Measurements from ENCODE around the gene ERCC6L2. TPM values are rescaled to one million over a fixed set of nuclear protein-coding genes. Genes with fewer than 3 reads are reported as not detected.

ERCC6L2 gene
- polyA plus RNA-seq, 6 donors from 2014 or later, result 19.5 to 40.7 (median 26.8) TPM

GRCh38 chr9:95874989-95875304 is 544 bp upstream of the ERCC6L2 start:
- peaks cover 4 to 15% of the 10 kb centered on the region in 2 donors for H3K36me3 Mint-ChIP-seq
- H3K27ac Mint-ChIP-seq, result peak overlapping the region in 1 of 6 donors; percentile 99
- peaks cover 0 to 5% (median 0%) of the 10 kb centered on the region in 7 donors for H3K9me3 Mint-ChIP-seq
- no peaks in the 10 kb centered on the region for H3K27me3 Mint-ChIP-seq
- H3K4me1 Mint-ChIP-seq, result peaks cover 13 to 27% (median 15%) of the 10 kb centered on the region in 3 donors
- no peak overlapping the region for H3K4me3 Mint-ChIP-seq
- no peak for DNase-seq
- ATAC-seq (ENCODE audit: low read depth in 2 of 2), result peak; percentile 11 to 13

DNA sequence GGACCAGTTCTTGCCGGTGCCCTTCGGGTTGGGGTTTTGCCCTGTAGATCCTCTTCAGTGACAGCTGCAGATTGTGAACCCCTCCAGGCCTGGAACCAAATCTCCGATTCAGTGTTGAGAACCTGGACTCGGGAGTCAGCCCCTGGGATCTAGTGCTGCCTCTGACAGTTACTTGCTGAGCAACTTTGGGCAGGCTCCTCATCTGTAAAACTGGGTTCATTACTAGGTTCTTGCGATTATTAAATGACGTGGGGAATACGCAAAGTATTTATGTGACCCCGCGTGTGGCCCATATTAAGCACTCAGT is 600 bp downstream of the ERCC6L2 start:
- Mint-ChIP-seq H3K36me3 (peaks cover 0 to 11% of the 10 kb centered on the region in 2 donors), H3K27ac (peak overlapping the region in 1 of 6 donors; percentile 99), H3K4me1 (peaks cover 11 to 27% (median 13%) of the 10 kb centered on the region in 3 donors), H3K4me3 (no peak overlapping the region), H3K27me3 (no peaks in the 10 kb centered on the region), H3K9me3 (no peaks in the 10 kb centered on the region)
- DNase-seq, result no peak
- ATAC-seq (ENCODE audit: low read depth in 2 of 2), result no peak

DNA sequence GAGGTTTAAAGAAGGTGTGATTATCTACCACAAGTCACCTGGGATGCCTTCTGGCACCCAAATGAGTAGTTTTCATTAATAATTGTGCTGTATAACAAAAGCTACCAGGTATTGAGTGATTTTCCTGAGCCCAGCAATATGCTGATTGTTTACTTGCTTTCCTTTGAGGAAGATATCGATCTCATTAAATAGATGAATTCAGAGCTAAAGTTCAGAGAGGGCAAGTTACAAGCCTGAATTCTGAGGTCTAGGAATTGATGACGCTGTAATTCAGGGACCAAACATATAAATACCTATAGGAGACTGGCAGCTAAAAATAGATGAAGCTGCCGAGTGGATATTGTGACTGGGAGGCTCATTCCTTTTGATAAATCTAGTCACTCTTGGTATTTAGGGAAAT is 1.1 kb downstream of the ERCC6L2 start:
- ATAC-seq (ENCODE audit: low read depth in 2 of 2) (no peak), DNase-seq (no peak)
- Mint-ChIP-seq H3K9me3 (no peaks in the 10 kb centered on the region), H3K27me3 (no peaks in the 10 kb centered on the region), H3K27ac (peak overlapping the region in 1 of 6 donors; percentile 99), H3K36me3 (peaks cover 0 to 11% of the 10 kb centered on the region in 2 donors), H3K4me3 (no peak overlapping the region), H3K4me1 (peaks cover 11 to 27% (median 13%) of the 10 kb centered on the region in 3 donors)

- DNase-seq, result no peak
- Mint-ChIP-seq H3K9me3 (no peaks in the 10 kb centered on the region), H3K4me1 (peaks cover 17 to 29% (median 18%) of the 10 kb centered on the region in 3 donors), H3K36me3 (peaks cover 0 to 2% of the 10 kb centered on the region in 2 donors), H3K27ac (peak overlapping the region in 1 of 6 donors; percentile 33), H3K4me3 (peak overlapping the region in 2 of 8 donors; percentile 60 to 68), H3K27me3 (no peaks in the 10 kb centered on the region)
- no peak for ATAC-seq (ENCODE audit: low read depth in 2 of 2)
Measured at GRCh38 chr9:95877984-95878383, 2.5 kb downstream of the ERCC6L2 start.

GRCh38 chr9:95879591-95879990 is 4.1 kb downstream of the ERCC6L2 start:
- Mint-ChIP-seq H3K4me1 (peaks cover 15 to 19% (median 16%) of the 10 kb centered on the region in 3 donors), H3K27me3 (no peaks in the 10 kb centered on the region), H3K36me3 (peaks cover 3 to 7% of the 10 kb centered on the region in 2 donors), H3K4me3 (peak overlapping the region in 1 of 8 donors; percentile 27), H3K27ac (no peak overlapping the region), H3K9me3 (no peaks in the 10 kb centered on the region)
- ATAC-seq (ENCODE audit: low read depth in 2 of 2) (no peak), DNase-seq (no peak)

DNA sequence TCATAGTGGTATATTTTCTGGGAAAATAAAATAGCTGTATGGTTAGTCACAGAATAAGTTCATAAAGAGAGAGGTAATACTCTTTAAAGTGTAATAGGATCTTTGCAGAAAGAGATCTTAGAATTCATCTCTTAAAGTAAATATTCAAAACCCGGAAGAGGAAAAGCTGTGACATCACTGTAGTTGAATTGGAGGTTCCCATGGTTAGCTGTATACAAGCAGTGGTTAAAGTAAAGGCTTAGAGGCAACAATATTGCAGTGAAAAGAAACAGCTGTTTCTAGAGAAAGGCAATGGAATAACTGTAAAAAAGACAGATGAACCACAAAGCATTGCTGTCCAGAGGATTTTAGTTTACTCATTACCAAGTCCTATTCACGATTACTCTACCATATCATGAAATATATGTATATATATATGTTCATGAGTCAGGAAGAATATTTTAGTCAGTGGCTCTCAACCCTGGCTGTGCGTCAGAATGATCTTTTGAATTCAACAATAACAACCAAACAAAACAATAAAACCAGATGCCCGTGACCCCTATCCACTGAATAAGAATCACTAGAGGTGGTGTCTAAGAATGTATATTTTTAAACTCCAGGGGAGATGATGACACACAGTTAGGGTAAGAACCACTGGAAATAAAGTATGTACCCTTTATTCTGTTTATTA is 4.7 kb downstream of the ERCC6L2 start:
- Mint-ChIP-seq H3K27me3 (no peaks in the 10 kb centered on the region), H3K9me3 (no peaks in the 10 kb centered on the region), H3K36me3 (peaks cover 7 to 9% of the 10 kb centered on the region in 2 donors), H3K4me3 (no peak overlapping the region), H3K27ac (no peak overlapping the region), H3K4me1 (peaks cover 13 to 15% (median 13%) of the 10 kb centered on the region in 3 donors)
- no peak for ATAC-seq (ENCODE audit: low read depth in 2 of 2)
- DNase-seq, result no peak

GRCh38 chr9:95887926-95888497 is 12.5 kb downstream of the ERCC6L2 start:
- Mint-ChIP-seq H3K9me3 (peaks cover 0 to 11% (median 7%) of the 10 kb centered on the region in 7 donors), H3K36me3 (peaks cover 15 to 16% of the 10 kb centered on the region in 2 donors), H3K4me3 (no peak overlapping the region), H3K4me1 (peaks cover 6 to 32% (median 10%) of the 10 kb centered on the region in 3 donors), H3K27me3 (no peaks in the 10 kb centered on the region), H3K27ac (peak overlapping the region in 1 of 6 donors; percentile 9)
- DNase-seq, result no peak
- ATAC-seq (ENCODE audit: low read depth in 2 of 2), result no peak

DNA sequence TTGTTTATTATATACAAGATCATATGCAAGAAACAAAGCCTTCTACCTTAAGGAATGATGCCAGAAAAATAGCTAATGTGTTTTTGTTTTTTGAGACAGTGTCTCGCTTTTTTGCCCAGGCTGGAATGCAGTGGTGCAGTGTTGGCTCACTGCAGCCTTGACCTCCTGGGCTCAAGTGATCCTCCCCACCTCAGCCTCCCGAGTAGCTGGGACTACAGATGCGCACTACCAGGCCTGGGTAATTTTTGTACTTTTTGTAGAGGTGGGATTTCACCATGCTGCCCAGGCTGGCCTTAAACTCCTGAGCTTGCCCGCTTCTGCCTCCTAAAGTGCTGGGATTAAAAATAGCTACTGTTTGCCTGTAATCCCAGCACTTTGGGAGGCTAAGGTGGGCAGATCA is 15.1 kb downstream of the ERCC6L2 start:
- no peaks in the 10 kb centered on the region for H3K27me3 Mint-ChIP-seq
- H3K36me3 Mint-ChIP-seq, result peaks cover 7 to 17% of the 10 kb centered on the region in 2 donors
- H3K4me3 Mint-ChIP-seq, result no peak overlapping the region
- DNase-seq (no peak), ATAC-seq (ENCODE audit: low read depth in 2 of 2) (no peak)
- H3K27ac Mint-ChIP-seq, result no peak overlapping the region
- H3K9me3 Mint-ChIP-seq, result peaks cover 0 to 21% (median 7%) of the 10 kb centered on the region in 7 donors
- H3K4me1 Mint-ChIP-seq, result peaks cover 4 to 19% (median 10%) of the 10 kb centered on the region in 3 donors

- Mint-ChIP-seq H3K36me3 (peaks cover 7 to 17% of the 10 kb centered on the region in 2 donors), H3K27ac (no peak overlapping the region), H3K4me1 (peaks cover 4 to 18% (median 10%) of the 10 kb centered on the region in 3 donors), H3K4me3 (no peak overlapping the region), H3K9me3 (peaks cover 0 to 21% (median 7%) of the 10 kb centered on the region in 7 donors), H3K27me3 (no peaks in the 10 kb centered on the region)
- no peak for DNase-seq
- ATAC-seq (ENCODE audit: low read depth in 2 of 2), result no peak
Measured at GRCh38 chr9:95891067-95891671, 15.7 kb downstream of the ERCC6L2 start.

DNA sequence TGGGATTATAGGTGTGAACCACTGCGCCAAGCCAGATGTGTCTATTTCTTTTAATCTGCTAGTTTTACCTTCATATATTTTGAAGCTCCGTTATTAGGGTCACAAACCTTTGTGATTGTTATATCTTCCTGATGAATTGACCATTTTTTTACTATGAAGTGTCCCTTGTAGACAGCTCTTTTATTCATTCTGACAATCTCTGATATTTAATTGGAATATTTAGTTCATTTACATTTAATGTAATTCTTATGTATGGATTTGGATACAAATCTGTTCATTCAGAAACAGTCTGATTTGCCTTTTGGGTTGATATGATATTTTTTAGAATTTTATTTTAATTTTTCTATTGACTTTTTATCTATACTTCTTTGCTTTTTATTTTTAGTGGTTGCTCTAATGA is 17.2 kb downstream of the ERCC6L2 start:
- H3K4me1 Mint-ChIP-seq, result peaks cover 0 to 19% (median 12%) of the 10 kb centered on the region in 3 donors
- H3K36me3 Mint-ChIP-seq, result peaks cover 0 to 11% of the 10 kb centered on the region in 2 donors
- H3K27ac Mint-ChIP-seq, result no peak overlapping the region
- no peaks in the 10 kb centered on the region for H3K27me3 Mint-ChIP-seq
- H3K4me3 Mint-ChIP-seq, result no peak overlapping the region
- ATAC-seq (ENCODE audit: low read depth in 2 of 2) (no peak), DNase-seq (no peak)
- peaks cover 0 to 21% (median 7%) of the 10 kb centered on the region in 7 donors for H3K9me3 Mint-ChIP-seq

GRCh38 chr9:95896580-95896979 is 21.1 kb downstream of the ERCC6L2 start:
- H3K27ac Mint-ChIP-seq, result no peak overlapping the region

DNA sequence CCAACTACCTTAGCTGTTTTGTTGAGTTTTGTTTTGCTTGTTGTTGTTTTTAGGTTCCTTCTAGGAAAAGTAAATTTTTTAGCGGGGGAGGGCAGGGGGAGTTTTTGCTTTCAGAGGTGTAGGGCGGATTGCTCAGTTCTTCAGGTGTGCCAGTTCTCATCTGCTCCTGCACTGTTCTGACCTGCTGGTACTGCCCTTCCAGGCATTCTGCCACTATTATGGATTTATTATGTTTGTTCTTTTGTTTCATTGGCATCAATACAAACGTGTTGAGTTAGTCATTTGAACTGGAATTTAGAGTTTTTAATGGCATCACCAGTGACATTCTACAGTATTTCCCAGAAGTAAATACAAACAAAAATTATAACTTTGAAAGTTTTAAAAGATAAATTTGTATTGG is 26.0 kb downstream of the ERCC6L2 start:
- peak overlapping the region in 2 of 6 donors; percentile 29 to 60 for H3K27ac Mint-ChIP-seq
- no peaks in the 10 kb centered on the region for H3K9me3 Mint-ChIP-seq
- no peak overlapping the region for H3K4me3 Mint-ChIP-seq
- H3K36me3 Mint-ChIP-seq, result peaks cover 5 to 6% of the 10 kb centered on the region in 2 donors
- H3K27me3 Mint-ChIP-seq, result no peaks in the 10 kb centered on the region
- DNase-seq (no peak), ATAC-seq (ENCODE audit: low read depth in 2 of 2) (no peak)
- peaks cover 0 to 5% (median 4%) of the 10 kb centered on the region in 3 donors for H3K4me1 Mint-ChIP-seq

More at GRCh38 chr9:95896580-95896979, 21.1 kb downstream of the ERCC6L2 start:
- Mint-ChIP-seq H3K4me1 (peaks cover 0 to 10% (median 6%) of the 10 kb centered on the region in 3 donors), H3K36me3 (peaks cover 0 to 10% of the 10 kb centered on the region in 2 donors), H3K27me3 (no peaks in the 10 kb centered on the region), H3K4me3 (no peak overlapping the region), H3K9me3 (peaks cover 0 to 21% (median 7%) of the 10 kb centered on the region in 7 donors)
- no peak for DNase-seq
- ATAC-seq (ENCODE audit: low read depth in 2 of 2), result no peak

DNA sequence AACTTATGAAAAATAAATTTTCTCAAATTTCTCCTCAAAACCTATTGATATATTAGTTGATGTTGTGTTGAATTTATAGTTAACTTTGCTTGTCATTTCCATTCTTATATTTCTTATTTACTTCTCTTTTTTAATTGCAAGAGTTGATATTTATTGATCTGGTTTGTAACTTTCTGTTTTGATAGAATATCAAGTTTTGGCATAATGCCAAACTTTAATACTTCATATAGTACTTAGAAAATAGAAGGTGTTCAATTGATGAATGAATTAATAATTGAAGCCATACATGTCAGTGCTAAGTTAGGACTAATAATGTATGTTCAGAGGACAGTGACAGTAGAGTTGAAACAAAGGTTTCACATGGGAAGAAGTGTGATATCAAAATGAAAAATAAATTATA is 27.9 kb downstream of the ERCC6L2 start:
- H3K4me3 Mint-ChIP-seq, result no peak overlapping the region
- H3K27ac Mint-ChIP-seq, result peak overlapping the region in 1 of 6 donors; percentile 56
- H3K9me3 Mint-ChIP-seq, result no peaks in the 10 kb centered on the region
- H3K36me3 Mint-ChIP-seq, result peaks cover 5 to 6% of the 10 kb centered on the region in 2 donors
- H3K27me3 Mint-ChIP-seq, result no peaks in the 10 kb centered on the region
- no peak for DNase-seq
- H3K4me1 Mint-ChIP-seq, result no peaks in the 10 kb centered on the region
- ATAC-seq (ENCODE audit: low read depth in 2 of 2), result no peak

DNA sequence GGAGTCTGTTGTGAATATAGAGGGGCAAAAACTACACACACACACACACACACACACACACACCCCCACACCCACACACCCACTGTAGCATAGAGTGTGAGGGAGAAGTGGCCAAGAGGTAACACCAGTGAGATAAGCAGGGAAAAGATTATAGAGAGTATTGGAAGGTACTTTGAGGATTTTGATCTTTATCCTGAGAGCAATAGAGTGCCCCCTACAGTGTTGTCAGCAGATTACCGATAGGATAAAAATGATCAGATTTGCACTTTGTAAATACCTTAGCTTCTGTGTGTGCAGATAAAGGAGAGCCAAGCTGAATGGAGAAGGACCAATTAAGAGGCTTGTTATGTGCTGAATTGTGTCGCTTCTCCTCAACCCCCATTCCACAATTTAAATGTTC is 32.3 kb downstream of the ERCC6L2 start:
- Mint-ChIP-seq H3K36me3 (peaks cover 5 to 7% of the 10 kb centered on the region in 2 donors), H3K27ac (peak overlapping the region in 1 of 6 donors; percentile 89)
- no peak for DNase-seq

More for the DNA sequence above, 32.3 kb downstream of the ERCC6L2 start:
- peaks cover 0 to 3% (median 0%) of the 10 kb centered on the region in 3 donors for H3K4me1 Mint-ChIP-seq
- no peak for ATAC-seq (ENCODE audit: low read depth in 2 of 2)
- no peak overlapping the region for H3K4me3 Mint-ChIP-seq
- no peaks in the 10 kb centered on the region for H3K27me3 Mint-ChIP-seq
- no peaks in the 10 kb centered on the region for H3K9me3 Mint-ChIP-seq
